Measurements from ENCODE around the gene EPX. TPM values are rescaled to one million over a fixed set of nuclear protein-coding genes. Genes with fewer than 3 reads are reported as not detected.

The EPX gene
- total RNA-seq, 1 experiment from 2014 or later = not detected

DNA sequence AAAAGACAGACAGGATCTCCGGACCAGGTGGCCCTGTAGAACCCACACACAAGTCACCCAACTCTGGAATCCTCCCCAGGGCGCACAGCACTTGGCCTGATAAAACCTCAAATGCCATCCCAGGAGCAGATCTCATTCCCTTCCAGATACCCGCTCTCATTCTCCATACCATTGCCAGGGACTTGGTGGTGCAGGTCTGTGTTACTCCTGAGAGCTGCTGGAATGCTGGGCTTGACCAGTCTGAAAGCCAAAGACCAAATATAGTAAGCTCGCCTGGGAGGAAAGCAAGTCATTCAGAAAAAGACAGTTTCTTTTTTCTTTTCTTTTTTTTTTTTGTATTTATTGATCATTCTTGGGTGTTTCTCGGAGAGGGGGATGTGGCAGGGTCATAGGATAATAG is 15.8 kb downstream of the EPX start:
- Histone ChIP-seq H3K79me2 (ENCODE audit: insufficient read depth, low read length) (no peaks in the 10 kb centered on the region), H3K4me3 (replicated peaks in 1 of 2; ENCODE audit: low read depth in 1 of 2, low read length in 2 of 2) (no peak overlapping the region), H4K20me1 (ENCODE audit: insufficient read depth) (no peaks in the 10 kb centered on the region), H3K9me3 (ENCODE audit: control insufficient read depth in 1 of 2, insufficient read depth in 1 of 2, low read depth in 1 of 2, low read length in 2 of 2) (no peaks in the 10 kb centered on the region), H3K27ac (ENCODE audit: low read depth, low read length) (no peak overlapping the region), H3K9me2 (ENCODE audit: insufficient read depth) (no peaks in the 10 kb centered on the region), H3K4me2 (ENCODE audit: low read length) (no peak overlapping the region), H3K9ac (ENCODE audit: low read length) (no peak overlapping the region), H3K36me3 (ENCODE audit: control insufficient read depth in 1 of 2, insufficient read depth in 2 of 2, low read length in 2 of 2) (peaks cover 5 to 21% of the 10 kb centered on the region in 2 experiments; a peak in 3 of 4 replicates), H2AFZ (ENCODE audit: low read depth, low read length, poor library complexity, severe bottlenecking) (no peak overlapping the region), H3K4me1 (ENCODE audit: control insufficient read depth in 1 of 2, insufficient read depth in 2 of 2, low read length in 2 of 2) (no peaks in the 10 kb centered on the region), H3K27me3 (ENCODE audit: insufficient read depth, low read length) (no peaks in the 10 kb centered on the region)
- intact Hi-C loops (cut with micrococcal nuclease) = no loop called here
- no peak for ATAC-seq
- POLR2A ChIA-PET = no interaction called here
- BruUV-seq (replicated peaks) = no TSS peak
- RAD21 ChIA-PET (ENCODE audit: low non-redundant PET in 1 of 2, low total read pairs in 2 of 2, uncharacterized antibody in 2 of 2, unreplicated experiment in 2 of 2) = no interaction called here
- no peak for DNase-seq (ENCODE audit: low read depth, low spot score)
- CTCF ChIA-PET = no interaction called here
- TF ChIP-seq POLR2A (IDR thresholded peaks at IDR 0.05; ENCODE audit: borderline replicate concordance, extremely low read depth, insufficient read depth, insufficient read length) (no peak), CEBPB (IDR thresholded peaks at IDR 0.05; ENCODE audit: low read depth) (no peak), TCF7L2 (IDR thresholded peaks at IDR 0.05; ENCODE audit: borderline replicate concordance, extremely low read depth, insufficient read depth, insufficient read length) (no peak), ZFX (IDR thresholded peaks at IDR 0.05) (no peak), SRF (IDR thresholded peaks at IDR 0.05; ENCODE audit: low read depth) (no peak), POLR2AphosphoS5 (IDR thresholded peaks at IDR 0.05; ENCODE audit: low read depth, low read length) (no peak), EGR1 (IDR thresholded peaks at IDR 0.05; ENCODE audit: low read depth) (no peak)
- TF ChIP-seq, protein P1, sequence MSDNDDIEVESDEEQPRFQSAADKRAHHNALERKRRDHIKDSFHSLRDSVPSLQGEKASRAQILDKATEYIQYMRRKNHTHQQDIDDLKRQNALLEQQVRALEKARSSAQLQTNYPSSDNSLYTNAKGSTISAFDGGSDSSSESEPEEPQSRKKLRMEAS (IDR thresholded peaks at IDR 0.05) = no peak
- TF ChIP-seq, protein P2, sequence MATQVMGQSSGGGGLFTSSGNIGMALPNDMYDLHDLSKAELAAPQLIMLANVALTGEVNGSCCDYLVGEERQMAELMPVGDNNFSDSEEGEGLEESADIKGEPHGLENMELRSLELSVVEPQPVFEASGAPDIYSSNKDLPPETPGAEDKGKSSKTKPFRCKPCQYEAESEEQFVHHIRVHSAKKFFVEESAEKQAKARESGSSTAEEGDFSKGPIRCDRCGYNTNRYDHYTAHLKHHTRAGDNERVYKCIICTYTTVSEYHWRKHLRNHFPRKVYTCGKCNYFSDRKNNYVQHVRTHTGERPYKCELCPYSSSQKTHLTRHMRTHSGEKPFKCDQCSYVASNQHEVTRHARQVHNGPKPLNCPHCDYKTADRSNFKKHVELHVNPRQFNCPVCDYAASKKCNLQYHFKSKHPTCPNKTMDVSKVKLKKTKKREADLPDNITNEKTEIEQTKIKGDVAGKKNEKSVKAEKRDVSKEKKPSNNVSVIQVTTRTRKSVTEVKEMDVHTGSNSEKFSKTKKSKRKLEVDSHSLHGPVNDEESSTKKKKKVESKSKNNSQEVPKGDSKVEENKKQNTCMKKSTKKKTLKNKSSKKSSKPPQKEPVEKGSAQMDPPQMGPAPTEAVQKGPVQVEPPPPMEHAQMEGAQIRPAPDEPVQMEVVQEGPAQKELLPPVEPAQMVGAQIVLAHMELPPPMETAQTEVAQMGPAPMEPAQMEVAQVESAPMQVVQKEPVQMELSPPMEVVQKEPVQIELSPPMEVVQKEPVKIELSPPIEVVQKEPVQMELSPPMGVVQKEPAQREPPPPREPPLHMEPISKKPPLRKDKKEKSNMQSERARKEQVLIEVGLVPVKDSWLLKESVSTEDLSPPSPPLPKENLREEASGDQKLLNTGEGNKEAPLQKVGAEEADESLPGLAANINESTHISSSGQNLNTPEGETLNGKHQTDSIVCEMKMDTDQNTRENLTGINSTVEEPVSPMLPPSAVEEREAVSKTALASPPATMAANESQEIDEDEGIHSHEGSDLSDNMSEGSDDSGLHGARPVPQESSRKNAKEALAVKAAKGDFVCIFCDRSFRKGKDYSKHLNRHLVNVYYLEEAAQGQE (IDR thresholded peaks at IDR 0.05; ENCODE audit: low read depth) = no peak
